Stomach (tissue), 4 donors: Measurements from ENCODE around the gene ETV6.

Experiments used
- CTCF ChIP-seq, 7 experiments: fragments of 450-650 bp in 4 of 7; fragments of 200-600 bp in 3 of 7; sonication (generic) in 3 of 7; IDR thresholded peaks; one replicate each; pipeline ENCODE4 v1.5.1; 2016 to 2019; ENCODE audit warnings: antibody characterized with exemption in 7 of 7, control low read depth in 2 of 7, mild to moderate bottlenecking in 1 of 7
- EP300 ChIP-seq: sonication (generic); formaldehyde crosslinking; IDR thresholded peaks from one replicate; pipeline ENCODE4 v1.6.1; 2017; ENCODE audit warnings: antibody characterized with exemption
- POLR2A ChIP-seq, 4 donors: fragments of 450-650 bp; IDR thresholded peaks; one replicate each; pipeline ENCODE4 v1.6.1; 2016; ENCODE audit warnings: antibody characterized with exemption in 4 of 4, control low read depth in 2 of 4, mild to moderate bottlenecking in 1 of 4, moderate library complexity in 1 of 4
- POLR2AphosphoS5 ChIP-seq, 3 donors: sonication (generic); formaldehyde crosslinking; IDR thresholded peaks; one replicate each; pipeline ENCODE4 v1.6.1; 2016; ENCODE audit warnings: antibody characterized with exemption in 3 of 3

GRCh38 chr12:11685316-11685715 is 35.8 kb downstream of the ETV6 start:
- TF ChIP-seq POLR2A (IDR thresholded peaks at IDR 0.05) = no peak
- no peak for TF ChIP-seq CTCF (IDR thresholded peaks at IDR 0.05)
- TF ChIP-seq EP300 = no peak
- no peak for TF ChIP-seq POLR2AphosphoS5 (IDR thresholded peaks at IDR 0.05)
